Keratinocyte (primary cell): ENCODE data around the gene ATP8A2. TPM values are rescaled to one million over a fixed set of nuclear protein-coding genes. Genes with fewer than 3 reads are reported as not detected.

ENCODE experiments used
- DNase-seq: peaks from one replicate; pipeline ENCODE4 v3.0.0-alpha.2; 2011; ENCODE audit warnings: low read depth, missing footprints, low spot score
- FAIRE-seq: peaks from 2 replicates; lab custom pipeline; 2011; peaks lifted over from hg19 to GRCh38; lab: Jason Lieb, UNC
- H2AFZ ChIP-seq: 2 replicates; pipeline ENCODE4 v1.6.0; 2012; ENCODE audit warnings: low read length, control low read depth, inconsistent platforms; ENCODE audit not compliant: control insufficient read depth
- H3K27ac ChIP-seq: 2 replicates; pipeline ENCODE4 v1.5.1; 2011; ENCODE audit warnings: low read length; ENCODE audit not compliant: control insufficient read depth, insufficient read depth
- H3K27me3 ChIP-seq: 3 replicates; pipeline ENCODE4 v1.6.0; 2011; ENCODE audit warnings: low read length; ENCODE audit not compliant: control insufficient read depth, insufficient read depth; ENCODE audit errors: extremely low read depth
- H3K36me3 ChIP-seq, 2 experiments: 2 replicates in 1 of 2; 3 replicates in 1 of 2; pipeline ENCODE4 v1.5.1; 2011; ENCODE audit warnings: low read length in 2 of 2, mild to moderate bottlenecking in 1 of 2; ENCODE audit not compliant: control insufficient read depth in 2 of 2, insufficient read depth in 2 of 2; ENCODE audit errors: extremely low read depth in 1 of 2
- H3K4me1 ChIP-seq: 3 replicates; pipeline ENCODE4 v1.5.1; 2011; ENCODE audit warnings: low read length; ENCODE audit not compliant: control insufficient read depth, insufficient read depth; ENCODE audit errors: extremely low read depth
- H3K4me2 ChIP-seq: 3 replicates; pipeline ENCODE4 v1.6.0; 2011; ENCODE audit warnings: low read depth, low read length; ENCODE audit not compliant: control insufficient read depth, insufficient read depth; ENCODE audit errors: extremely low read depth
- H3K4me3 ChIP-seq, 3 experiments: fragments of 200-600 bp in 1 of 3; sonication (generic) in 1 of 3; 2 replicates in 2 of 3; 3 replicates in 1 of 3; pipeline ENCODE4 v1.5.1; 2011 to 2016; ENCODE audit warnings: low read length in 3 of 3, mild to moderate bottlenecking in 3 of 3, control low read depth in 2 of 3, inconsistent platforms in 1 of 3, low read depth in 1 of 3, mixed read lengths in 1 of 3, mixed run types in 1 of 3, moderate library complexity in 1 of 3; ENCODE audit not compliant: control insufficient read depth in 2 of 3, insufficient read depth in 2 of 3; ENCODE audit errors: extremely low read depth in 1 of 3
- H3K79me2 ChIP-seq: 2 replicates; pipeline ENCODE4 v1.6.0; 2012; ENCODE audit warnings: low read length; ENCODE audit not compliant: control insufficient read depth, insufficient read depth
- H3K9ac ChIP-seq: 3 replicates; pipeline ENCODE4 v1.6.0; 2011; ENCODE audit warnings: low read length; ENCODE audit not compliant: control insufficient read depth, insufficient read depth; ENCODE audit errors: extremely low read depth
- H3K9me1 ChIP-seq: 3 replicates; pipeline ENCODE4 v1.6.0; 2011; ENCODE audit warnings: low read length; ENCODE audit not compliant: control insufficient read depth, insufficient read depth; ENCODE audit errors: extremely low read depth
- H3K9me3 ChIP-seq: 2 replicates; pipeline ENCODE4 v1.5.1; 2012; ENCODE audit warnings: low read depth, low read length; ENCODE audit not compliant: control insufficient read depth
- H4K20me1 ChIP-seq: 3 replicates; pipeline ENCODE4 v1.6.0; 2011; ENCODE audit warnings: low read length; ENCODE audit not compliant: control insufficient read depth, insufficient read depth; ENCODE audit errors: extremely low read depth
- EZH2 ChIP-seq: IDR thresholded peaks from one replicate; pipeline ENCODE4 v1.6.1; 2012; ENCODE audit warnings: inconsistent platforms, mild to moderate bottlenecking, low read length, moderate library complexity
- dilution Hi-C: fragments of 300-500 bp; cut with MboI; formaldehyde crosslinking; loops from one replicate; pipeline ENCODE4 v1.7.0; 2020; ENCODE audit warnings: low sequenced_read_pairs; ENCODE audit not compliant: extremely low pct_ligation_motif_present
- polyA plus RNA-seq, 5 experiments: library from polyadenylated mRNA; depleted of rRNA in 3 of 5; stranded (reverse) in 3 of 5; stranded (forward) in 1 of 5; unstranded in 1 of 5; fragments of >200 nt; gene quantifications; 1 replicate in 1 of 5; 2 replicates in 3 of 5; 3 replicates in 1 of 5; pipeline versions ENCODE4 v1.2.1 to v1.2.3, GENCODE V29; 2011 to 2012; ENCODE audit warnings: missing spikeins in 2 of 5, low read depth in 1 of 5, low replicate concordance in 1 of 5
- TF ChIP-seq, protein P1 (sequence below), 3 experiments: IDR thresholded peaks in 1 of 3; conservative IDR thresholded peaks in 1 of 3; optimal IDR thresholded peaks in 1 of 3; 2 replicates in 2 of 3; 3 replicates in 1 of 3; pipeline versions ENCODE3 to v1.5.1; 2011; ENCODE audit warnings: low read length in 3 of 3, mild to moderate bottlenecking in 3 of 3, moderate library complexity in 2 of 3, control low read depth in 1 of 3, inconsistent platforms in 1 of 3; ENCODE audit not compliant: insufficient read depth in 2 of 3; ENCODE audit errors: extremely low read depth in 1 of 3

Gene ATP8A2
- polyA plus RNA-seq, 1 donor (not counting 4 experiments of a cell fraction or from before 2014, with no cell fraction given) = 0.16 TPM

DNA sequence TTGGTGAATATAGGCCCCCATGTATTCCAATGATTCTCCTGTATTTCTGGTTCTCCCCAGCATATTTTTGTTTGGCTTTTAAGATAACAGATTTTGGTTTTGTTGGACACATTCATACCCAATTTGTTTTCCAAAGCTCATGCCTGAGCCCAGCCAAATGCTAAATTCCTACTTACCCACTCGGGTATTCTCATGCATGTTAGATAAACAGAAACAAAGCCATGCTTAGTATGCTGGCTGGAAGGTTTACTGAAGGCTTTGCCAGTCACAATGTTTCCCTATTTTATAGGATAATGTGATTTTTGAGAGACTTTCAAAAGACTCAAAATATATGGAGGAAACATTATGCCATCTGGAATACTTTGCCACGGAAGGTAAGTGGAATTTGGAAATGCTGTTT lies 206.8 kb downstream of the ATP8A2 start:
- no peak overlapping the region for H3K27ac ChIP-seq
- dilution Hi-C loops = loop anchor here (25.0 kb wide), 1 partner anchor 509 kb away; no protein-coding TSS in a partner anchor
- H3K36me3 ChIP-seq = no peaks in the 10 kb centered on the region
- no peak overlapping the region for H3K4me3 ChIP-seq
- H2AFZ ChIP-seq = no peak overlapping the region
- TF ChIP-seq EZH2 = no peak
- TF ChIP-seq, protein P1, sequence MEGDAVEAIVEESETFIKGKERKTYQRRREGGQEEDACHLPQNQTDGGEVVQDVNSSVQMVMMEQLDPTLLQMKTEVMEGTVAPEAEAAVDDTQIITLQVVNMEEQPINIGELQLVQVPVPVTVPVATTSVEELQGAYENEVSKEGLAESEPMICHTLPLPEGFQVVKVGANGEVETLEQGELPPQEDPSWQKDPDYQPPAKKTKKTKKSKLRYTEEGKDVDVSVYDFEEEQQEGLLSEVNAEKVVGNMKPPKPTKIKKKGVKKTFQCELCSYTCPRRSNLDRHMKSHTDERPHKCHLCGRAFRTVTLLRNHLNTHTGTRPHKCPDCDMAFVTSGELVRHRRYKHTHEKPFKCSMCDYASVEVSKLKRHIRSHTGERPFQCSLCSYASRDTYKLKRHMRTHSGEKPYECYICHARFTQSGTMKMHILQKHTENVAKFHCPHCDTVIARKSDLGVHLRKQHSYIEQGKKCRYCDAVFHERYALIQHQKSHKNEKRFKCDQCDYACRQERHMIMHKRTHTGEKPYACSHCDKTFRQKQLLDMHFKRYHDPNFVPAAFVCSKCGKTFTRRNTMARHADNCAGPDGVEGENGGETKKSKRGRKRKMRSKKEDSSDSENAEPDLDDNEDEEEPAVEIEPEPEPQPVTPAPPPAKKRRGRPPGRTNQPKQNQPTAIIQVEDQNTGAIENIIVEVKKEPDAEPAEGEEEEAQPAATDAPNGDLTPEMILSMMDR (optimal IDR thresholded peaks at IDR 0.05 in 1 of 3, IDR thresholded peaks at IDR 0.05 in 1 of 3, conservative IDR thresholded peaks at IDR 0.05 in 1 of 3; ENCODE audit: extremely low read depth in 1 of 3, insufficient read depth in 2 of 3, low read length in 3 of 3) = no peak
- H3K9me3 ChIP-seq = no peaks in the 10 kb centered on the region
- DNase-seq = no peak
- no peak overlapping the region for H3K4me2 ChIP-seq
- H3K27me3 ChIP-seq = peaks cover 9% of the 10 kb centered on the region
- no peaks in the 10 kb centered on the region for H3K79me2 ChIP-seq
- H4K20me1 ChIP-seq = no peaks in the 10 kb centered on the region
- no peaks in the 10 kb centered on the region for H3K9me1 ChIP-seq
- H3K9ac ChIP-seq = no peak overlapping the region
- no peaks in the 10 kb centered on the region for H3K4me1 ChIP-seq
- FAIRE-seq = no peak

DNA sequence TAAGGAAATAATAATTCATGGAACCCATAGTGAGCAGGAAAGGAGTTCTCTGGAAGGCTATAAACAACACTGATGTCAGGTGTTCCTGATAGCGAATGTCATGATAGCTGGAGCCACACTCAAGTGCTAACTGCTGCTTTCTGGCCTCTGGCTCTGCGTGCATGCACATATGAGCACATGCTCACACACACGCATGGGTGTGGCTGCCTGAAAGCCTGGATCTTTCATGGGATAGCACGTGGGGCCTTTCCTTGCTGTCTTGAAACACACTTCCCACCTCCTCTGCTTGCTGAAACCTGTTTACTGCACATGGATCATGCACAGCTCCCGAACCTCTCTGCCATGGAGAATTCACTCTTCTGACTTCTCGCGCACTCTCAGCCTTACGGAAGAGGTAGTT lies 207.4 kb downstream of the ATP8A2 start:
- TF ChIP-seq, protein P1 (optimal IDR thresholded peaks at IDR 0.05 in 1 of 3, IDR thresholded peaks at IDR 0.05 in 1 of 3, conservative IDR thresholded peaks at IDR 0.05 in 1 of 3; ENCODE audit: extremely low read depth in 1 of 3, insufficient read depth in 2 of 3, low read length in 3 of 3) = no peak
- no peak for TF ChIP-seq EZH2
- no peak overlapping the region for H2AFZ ChIP-seq
- H3K36me3 ChIP-seq = no peaks in the 10 kb centered on the region
- H3K27ac ChIP-seq = no peak overlapping the region
- H3K9ac ChIP-seq = no peak overlapping the region
- FAIRE-seq = no peak
- H3K9me1 ChIP-seq = no peaks in the 10 kb centered on the region
- H3K4me2 ChIP-seq = no peak overlapping the region
- dilution Hi-C loops = loop anchor here (25.0 kb wide), 1 partner anchor 508 kb away; no protein-coding TSS in a partner anchor
- no peak overlapping the region for H3K4me3 ChIP-seq
- no peaks in the 10 kb centered on the region for H3K79me2 ChIP-seq
- H3K4me1 ChIP-seq = no peaks in the 10 kb centered on the region
- peaks cover 6% of the 10 kb centered on the region for H3K27me3 ChIP-seq
- DNase-seq = no peak
- H4K20me1 ChIP-seq = no peaks in the 10 kb centered on the region
- no peaks in the 10 kb centered on the region for H3K9me3 ChIP-seq
